Measurements from ENCODE around the gene ACTN4.

The ACTN4 gene

GRCh38 chr19:38649305-38650171 is 2.1 kb downstream of the ACTN4 start:
- TF ChIP-seq CTCF (IDR thresholded peaks at IDR 0.05; ENCODE audit: control insufficient read depth, extremely low read depth, insufficient read depth), result no peak
- peak; percentile 66 for DNase-seq (ENCODE audit: low read depth)

GRCh38 chr19:38650172-38650775 is 2.8 kb downstream of the ACTN4 start:
- no peak for DNase-seq (ENCODE audit: low read depth)
- peak overlapping the region; percentile 100 for H3K4me3 ChIP-seq (ENCODE audit: low read depth, low read length)
- TF ChIP-seq CTCF (IDR thresholded peaks at IDR 0.05; ENCODE audit: control insufficient read depth, extremely low read depth, insufficient read depth), result no peak

More at GRCh38 chr19:38649305-38650171, 2.1 kb downstream of the ACTN4 start:
- peak overlapping the region; percentile 100 for H3K4me3 ChIP-seq (ENCODE audit: low read depth, low read length)

GRCh38 chr19:38650911-38651584 is 3.6 kb downstream of the ACTN4 start:
- no peak overlapping the region for H3K4me3 ChIP-seq (ENCODE audit: low read depth, low read length)

GRCh38 chr19:38653028-38653571 is 5.7 kb downstream of the ACTN4 start:
- no peak overlapping the region for H3K4me3 ChIP-seq (ENCODE audit: low read depth, low read length)
- DNase-seq (ENCODE audit: low read depth), result no peak
- no peak for TF ChIP-seq CTCF (IDR thresholded peaks at IDR 0.05; ENCODE audit: control insufficient read depth, extremely low read depth, insufficient read depth)

More at GRCh38 chr19:38650911-38651584, 3.6 kb downstream of the ACTN4 start:
- TF ChIP-seq CTCF (IDR thresholded peaks at IDR 0.05; ENCODE audit: control insufficient read depth, extremely low read depth, insufficient read depth), result no peak
- DNase-seq (ENCODE audit: low read depth), result no peak

GRCh38 chr19:38654628-38655055 is 7.2 kb downstream of the ACTN4 start:
- no peak overlapping the region for H3K4me3 ChIP-seq (ENCODE audit: low read depth, low read length)
- no peak for TF ChIP-seq CTCF (IDR thresholded peaks at IDR 0.05; ENCODE audit: control insufficient read depth, extremely low read depth, insufficient read depth)
- DNase-seq (ENCODE audit: low read depth), result no peak

GRCh38 chr19:38655148-38655824 is 7.8 kb downstream of the ACTN4 start:
- DNase-seq (ENCODE audit: low read depth), result no peak
- no peak overlapping the region for H3K4me3 ChIP-seq (ENCODE audit: low read depth, low read length)
- no peak for TF ChIP-seq CTCF (IDR thresholded peaks at IDR 0.05; ENCODE audit: control insufficient read depth, extremely low read depth, insufficient read depth)
